GM23338 (cell line): ENCODE results near the gene OR10A4. TPM values are rescaled to one million over a fixed set of nuclear protein-coding genes. Genes with fewer than 3 reads are reported as not detected.
"Not testable (repeated sequence)": the region's sequence is repeated elsewhere in the genome, so short reads cannot be mapped to it uniquely, and the experiment has no call there.

Experiments
- ATAC-seq: fragments of 200-7000 bp; cut with Tn5 transposase; 3 replicates; pipeline ENCODE4 v1.9.1; 2020
- DNase-seq: peaks from one replicate; pipeline ENCODE4 v3.0.0-alpha.2; 2015; ENCODE audit warnings: low spot score
- H2AFZ ChIP-seq: fragments of 200-600 bp; sonication (generic); 2 replicates; pipeline ENCODE4 v1.8.0; 2016; ENCODE audit warnings: antibody characterized with exemption, mild to moderate bottlenecking, moderate library complexity
- H3F3A ChIP-seq: fragments of 200-600 bp; sonication (generic); replicated peaks from 2 replicates; pipeline ENCODE4 v1.8.0; 2017; ENCODE audit warnings: antibody characterized with exemption, mixed run types, low read depth
- H3K27ac ChIP-seq: fragments of 200-600 bp; sonication (generic); 2 replicates; pipeline ENCODE4 v1.6.1; 2016; ENCODE audit warnings: low read depth
- H3K27me3 ChIP-seq: fragments of 200-600 bp; sonication (generic); 2 replicates; pipeline ENCODE4 v1.8.0; 2016; ENCODE audit warnings: mild to moderate bottlenecking, mixed run types, moderate library complexity; ENCODE audit not compliant: insufficient read depth
- H3K36me3 ChIP-seq: fragments of 200-600 bp; sonication (generic); 2 replicates; pipeline ENCODE4 v1.8.0; 2016; ENCODE audit warnings: mild to moderate bottlenecking; ENCODE audit not compliant: insufficient read depth
- H3K4me1 ChIP-seq: fragments of 200-600 bp; sonication (generic); 2 replicates; pipeline ENCODE4 v1.8.0; 2016; ENCODE audit warnings: mild to moderate bottlenecking, moderate library complexity; ENCODE audit not compliant: insufficient read depth
- H3K4me2 ChIP-seq: fragments of 200-600 bp; sonication (generic); 2 replicates; pipeline ENCODE4 v1.7.1; 2017; ENCODE audit warnings: mixed run types
- H3K4me3 ChIP-seq: fragments of 200-600 bp; sonication (generic); 2 replicates; pipeline ENCODE4 v1.6.1; 2016; ENCODE audit warnings: mixed run types
- H3K79me2 ChIP-seq: fragments of 200-600 bp; sonication (generic); replicated peaks from 2 replicates; pipeline ENCODE4 v1.8.0; 2017; ENCODE audit warnings: mild to moderate bottlenecking; ENCODE audit not compliant: insufficient read depth
- H3K9me2 ChIP-seq: fragments of 200-600 bp; sonication (generic); 2 replicates; pipeline ENCODE4 v1.8.0; 2017; ENCODE audit not compliant: insufficient read depth
- H4K20me1 ChIP-seq: fragments of 200-600 bp; sonication (generic); replicated peaks from 2 replicates; pipeline ENCODE4 v1.8.0; 2017; ENCODE audit warnings: mild to moderate bottlenecking; ENCODE audit not compliant: insufficient read depth
- H3K27ac Mint-ChIP-seq: 2 replicates; pipeline ENCODE4 v1.8.0; 2020; ENCODE audit warnings: inconsistent platforms, mild to moderate bottlenecking, moderate library complexity, mixed read lengths
- H3K27me3 Mint-ChIP-seq: 3 replicates; pipeline ENCODE4 v1.8.0; 2022; ENCODE audit warnings: low read depth, mild to moderate bottlenecking, moderate library complexity, mixed read lengths, inconsistent platforms; ENCODE audit not compliant: insufficient read depth, poor library complexity
- H3K36me3 Mint-ChIP-seq: 3 replicates; pipeline ENCODE4 v1.8.0; 2021; ENCODE audit warnings: low read depth, mild to moderate bottlenecking, inconsistent platforms, moderate library complexity, mixed read lengths
- H3K4me1 Mint-ChIP-seq: 3 replicates; pipeline ENCODE4 v1.8.0; 2020; ENCODE audit warnings: mild to moderate bottlenecking, inconsistent platforms, mixed read lengths
- H3K4me3 Mint-ChIP-seq: 3 replicates; pipeline ENCODE4 v1.8.0; 2021; ENCODE audit warnings: moderate library complexity, mild to moderate bottlenecking, inconsistent platforms, mixed read lengths
- H3K9me3 Mint-ChIP-seq: 3 replicates; pipeline ENCODE4 v1.8.0; 2020; ENCODE audit warnings: moderate library complexity, mild to moderate bottlenecking, inconsistent platforms, mixed read lengths
- CREB1 ChIP-seq: fragments of 250-450 bp; sonication (Bioruptor Pico); IDR thresholded peaks from 2 replicates; pipeline ENCODE4 v1.5.0; 2020; ENCODE audit warnings: low read depth, mild to moderate bottlenecking, moderate library complexity
- CTCF ChIP-seq, 2 experiments: fragments of 200-600 bp in 1 of 2; sonication (generic) in 1 of 2; conservative IDR thresholded peaks; 2 replicates each; pipeline versions ENCODE4 v1.5.1 to v1.6.1; 2016 to 2017; ENCODE audit warnings: antibody characterized with exemption in 2 of 2, low read depth in 2 of 2, mild to moderate bottlenecking in 2 of 2, moderate library complexity in 1 of 2
- EZH2 ChIP-seq: fragments of 200-600 bp; sonication (generic); IDR thresholded peaks from one replicate; pipeline ENCODE4 v1.8.0; 2017; ENCODE audit warnings: antibody characterized with exemption, mild to moderate bottlenecking, low read depth; ENCODE audit not compliant: unreplicated experiment
- EZH2phosphoT487 ChIP-seq: fragments of 200-600 bp; sonication (generic); IDR thresholded peaks from one replicate; pipeline ENCODE4 v1.8.1; 2018; ENCODE audit warnings: antibody characterized with exemption; ENCODE audit not compliant: unreplicated experiment
- POLR2AphosphoS5 ChIP-seq: IDR thresholded peaks from 2 replicates; pipeline ENCODE4 v1.6.1; 2016; ENCODE audit warnings: antibody characterized with exemption, low read depth
- ZNF114 ChIP-seq: fragments of 250-450 bp; sonication (Bioruptor Pico); IDR thresholded peaks from 2 replicates; pipeline ENCODE4 v1.5.0; 2020; ENCODE audit warnings: mild to moderate bottlenecking, moderate library complexity
- polyA plus RNA-seq: library from polyadenylated mRNA; unstranded; fragments of >200 nt; fragmentation: Nextera tagmentation; extraction: Ambion mirVana; gene quantifications from 2 replicates; pipeline ENCODE4 v1.2.1, GENCODE V29; 2016
- total RNA-seq: library from RNA; depleted of rRNA; stranded (reverse); fragments of >200 nt; shearing (Covaris generic); gene quantifications from 2 replicates; pipeline ENCODE4 v1.2.3, GENCODE V29; 2014
- TF ChIP-seq, protein P1 (sequence below): fragments of 250-450 bp; sonication (Bioruptor Pico); IDR thresholded peaks from 2 replicates; pipeline ENCODE4 v1.5.0; 2020; ENCODE audit warnings: mild to moderate bottlenecking, moderate library complexity

The OR10A4 gene
- total and polyA plus RNA-seq, 2 experiments from 2014 or later, result 0.21 TPM; not detected in 1

- TF ChIP-seq EZH2 (no peak), EZH2phosphoT487 (no peak), ZNF114 (CRISPR knock-in tag) (no peak)
Observed at GRCh38 chr11:6898911-6899310, 22.5 kb downstream of the OR10A4 start (continued).

- Histone ChIP-seq H3F3A (no peaks in the 10 kb centered on the region), H3K4me2 (no peak overlapping the region), H3K27ac (no peak overlapping the region), H3K4me3 (no peak overlapping the region), H3K4me1 (no peaks in the 10 kb centered on the region), H3K36me3 (no peaks in the 10 kb centered on the region), H3K9me2 (no peaks in the 10 kb centered on the region), H4K20me1 (no peaks in the 10 kb centered on the region), H2AFZ (no peak overlapping the region), H3K27me3 (no peaks in the 10 kb centered on the region), H3K79me2 (no peaks in the 10 kb centered on the region)
- Mint-ChIP-seq H3K4me3 (no peak overlapping the region), H3K36me3 (peaks cover 7% of the 10 kb centered on the region; the same call in 2 of the 3 replicates), H3K9me3 (peaks cover 20% of the 10 kb centered on the region), H3K27me3 (no peaks in the 10 kb centered on the region), H3K4me1 (no peaks in the 10 kb centered on the region), H3K27ac (no peak overlapping the region)
- TF ChIP-seq, protein P1, sequence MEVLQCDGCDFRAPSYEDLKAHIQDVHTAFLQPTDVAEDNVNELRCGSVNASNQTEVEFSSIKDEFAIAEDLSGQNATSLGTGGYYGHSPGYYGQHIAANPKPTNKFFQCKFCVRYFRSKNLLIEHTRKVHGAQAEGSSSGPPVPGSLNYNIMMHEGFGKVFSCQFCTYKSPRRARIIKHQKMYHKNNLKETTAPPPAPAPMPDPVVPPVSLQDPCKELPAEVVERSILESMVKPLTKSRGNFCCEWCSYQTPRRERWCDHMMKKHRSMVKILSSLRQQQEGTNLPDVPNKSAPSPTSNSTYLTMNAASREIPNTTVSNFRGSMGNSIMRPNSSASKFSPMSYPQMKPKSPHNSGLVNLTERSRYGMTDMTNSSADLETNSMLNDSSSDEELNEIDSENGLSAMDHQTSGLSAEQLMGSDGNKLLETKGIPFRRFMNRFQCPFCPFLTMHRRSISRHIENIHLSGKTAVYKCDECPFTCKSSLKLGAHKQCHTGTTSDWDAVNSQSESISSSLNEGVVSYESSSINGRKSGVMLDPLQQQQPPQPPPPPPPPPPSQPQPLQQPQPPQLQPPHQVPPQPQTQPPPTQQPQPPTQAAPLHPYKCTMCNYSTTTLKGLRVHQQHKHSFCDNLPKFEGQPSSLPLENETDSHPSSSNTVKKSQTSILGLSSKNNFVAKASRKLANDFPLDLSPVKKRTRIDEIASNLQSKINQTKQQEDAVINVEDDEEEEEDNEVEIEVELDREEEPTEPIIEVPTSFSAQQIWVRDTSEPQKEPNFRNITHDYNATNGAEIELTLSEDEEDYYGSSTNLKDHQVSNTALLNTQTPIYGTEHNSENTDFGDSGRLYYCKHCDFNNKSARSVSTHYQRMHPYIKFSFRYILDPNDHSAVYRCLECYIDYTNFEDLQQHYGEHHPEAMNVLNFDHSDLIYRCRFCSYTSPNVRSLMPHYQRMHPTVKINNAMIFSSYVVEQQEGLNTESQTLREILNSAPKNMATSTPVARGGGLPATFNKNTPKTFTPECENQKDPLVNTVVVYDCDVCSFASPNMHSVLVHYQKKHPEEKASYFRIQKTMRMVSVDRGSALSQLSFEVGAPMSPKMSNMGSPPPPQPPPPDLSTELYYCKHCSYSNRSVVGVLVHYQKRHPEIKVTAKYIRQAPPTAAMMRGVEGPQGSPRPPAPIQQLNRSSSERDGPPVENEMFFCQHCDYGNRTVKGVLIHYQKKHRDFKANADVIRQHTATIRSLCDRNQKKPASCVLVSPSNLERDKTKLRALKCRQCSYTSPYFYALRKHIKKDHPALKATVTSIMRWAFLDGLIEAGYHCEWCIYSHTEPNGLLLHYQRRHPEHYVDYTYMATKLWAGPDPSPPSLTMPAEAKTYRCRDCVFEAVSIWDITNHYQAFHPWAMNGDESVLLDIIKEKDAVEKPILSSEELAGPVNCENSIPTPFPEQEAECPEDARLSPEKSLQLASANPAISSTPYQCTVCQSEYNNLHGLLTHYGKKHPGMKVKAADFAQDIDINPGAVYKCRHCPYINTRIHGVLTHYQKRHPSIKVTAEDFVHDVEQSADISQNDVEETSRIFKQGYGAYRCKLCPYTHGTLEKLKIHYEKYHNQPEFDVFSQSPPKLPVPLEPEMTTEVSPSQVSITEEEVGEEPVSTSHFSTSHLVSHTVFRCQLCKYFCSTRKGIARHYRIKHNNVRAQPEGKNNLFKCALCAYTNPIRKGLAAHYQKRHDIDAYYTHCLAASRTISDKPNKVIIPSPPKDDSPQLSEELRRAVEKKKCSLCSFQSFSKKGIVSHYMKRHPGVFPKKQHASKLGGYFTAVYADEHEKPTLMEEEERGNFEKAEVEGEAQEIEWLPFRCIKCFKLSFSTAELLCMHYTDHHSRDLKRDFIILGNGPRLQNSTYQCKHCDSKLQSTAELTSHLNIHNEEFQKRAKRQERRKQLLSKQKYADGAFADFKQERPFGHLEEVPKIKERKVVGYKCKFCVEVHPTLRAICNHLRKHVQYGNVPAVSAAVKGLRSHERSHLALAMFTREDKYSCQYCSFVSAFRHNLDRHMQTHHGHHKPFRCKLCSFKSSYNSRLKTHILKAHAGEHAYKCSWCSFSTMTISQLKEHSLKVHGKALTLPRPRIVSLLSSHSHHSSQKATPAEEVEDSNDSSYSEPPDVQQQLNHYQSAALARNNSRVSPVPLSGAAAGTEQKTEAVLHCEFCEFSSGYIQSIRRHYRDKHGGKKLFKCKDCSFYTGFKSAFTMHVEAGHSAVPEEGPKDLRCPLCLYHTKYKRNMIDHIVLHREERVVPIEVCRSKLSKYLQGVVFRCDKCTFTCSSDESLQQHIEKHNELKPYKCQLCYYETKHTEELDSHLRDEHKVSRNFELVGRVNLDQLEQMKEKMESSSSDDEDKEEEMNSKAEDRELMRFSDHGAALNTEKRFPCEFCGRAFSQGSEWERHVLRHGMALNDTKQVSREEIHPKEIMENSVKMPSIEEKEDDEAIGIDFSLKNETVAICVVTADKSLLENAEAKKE (CRISPR knock-in tag), result no peak
- peak in 1 of 2 experiments; percentile 48; a peak in 3 of 4 replicates for TF ChIP-seq CTCF (conservative IDR thresholded peaks at IDR 0.05; ENCODE audit: low read depth in 2 of 2)
- TF ChIP-seq POLR2AphosphoS5, result no peak
- TF ChIP-seq CREB1, result no peak
- DNase-seq (peak; percentile 11), ATAC-seq (no peak)
Observed at GRCh38 chr11:6900327-6900999, 24.0 kb downstream of the OR10A4 start.

DNA sequence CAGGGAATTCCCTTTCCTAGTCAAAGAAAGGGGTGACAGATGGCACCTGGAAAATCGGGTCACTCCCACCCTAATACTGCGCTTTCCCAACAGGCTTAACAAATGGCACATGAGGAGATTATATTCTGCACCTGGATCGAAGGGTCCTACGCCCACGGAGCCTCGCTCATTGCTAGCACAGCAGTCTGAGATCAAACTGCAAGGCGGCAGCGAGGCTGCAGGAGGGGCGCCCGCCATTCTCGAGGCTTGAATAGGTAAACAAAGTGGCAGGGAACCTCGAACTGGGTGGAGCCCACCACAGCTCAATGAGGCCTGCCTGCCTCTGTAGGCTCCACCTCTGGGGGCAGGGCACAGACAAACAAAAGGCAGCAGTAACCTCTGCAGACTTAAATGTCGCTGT is 28.4 kb downstream of the OR10A4 start:
- H4K20me1 ChIP-seq, H3K36me3 Mint-ChIP-seq, H3K4me3 ChIP-seq, H3K4me3 Mint-ChIP-seq, H3K4me1 Mint-ChIP-seq, H3K9me2 ChIP-seq, H3K27me3 Mint-ChIP-seq, H3K4me2 ChIP-seq, H3K27ac Mint-ChIP-seq, H3K36me3 ChIP-seq, ATAC-seq, H3F3A ChIP-seq, H3K4me1 ChIP-seq, H3K27ac ChIP-seq, H3K79me2 ChIP-seq, H2AFZ ChIP-seq, H3K27me3 ChIP-seq, DNase-seq: not testable (repeated sequence)
- H3K9me3 Mint-ChIP-seq, result peaks cover 25% of the 10 kb centered on the region
